OCI-LY7 (cell line): ENCODE results near the gene CYP8B1.

Experiments
- CTCF ChIP-seq: fragments of 200-600 bp; sonication (generic); conservative IDR thresholded peaks from 2 replicates; pipeline ENCODE4 v1.5.1; 2014; ENCODE audit warnings: mild to moderate bottlenecking, antibody characterized with exemption, low read length, moderate library complexity, mixed read lengths
- EZH2phosphoT487 ChIP-seq: fragments of 200-600 bp; sonication (generic); IDR thresholded peaks from 2 replicates; pipeline ENCODE4 v1.6.1; 2018; ENCODE audit warnings: low read depth, borderline replicate concordance, mild to moderate bottlenecking, mixed run types, antibody characterized with exemption, low read length, moderate library complexity, mixed read lengths

DNA sequence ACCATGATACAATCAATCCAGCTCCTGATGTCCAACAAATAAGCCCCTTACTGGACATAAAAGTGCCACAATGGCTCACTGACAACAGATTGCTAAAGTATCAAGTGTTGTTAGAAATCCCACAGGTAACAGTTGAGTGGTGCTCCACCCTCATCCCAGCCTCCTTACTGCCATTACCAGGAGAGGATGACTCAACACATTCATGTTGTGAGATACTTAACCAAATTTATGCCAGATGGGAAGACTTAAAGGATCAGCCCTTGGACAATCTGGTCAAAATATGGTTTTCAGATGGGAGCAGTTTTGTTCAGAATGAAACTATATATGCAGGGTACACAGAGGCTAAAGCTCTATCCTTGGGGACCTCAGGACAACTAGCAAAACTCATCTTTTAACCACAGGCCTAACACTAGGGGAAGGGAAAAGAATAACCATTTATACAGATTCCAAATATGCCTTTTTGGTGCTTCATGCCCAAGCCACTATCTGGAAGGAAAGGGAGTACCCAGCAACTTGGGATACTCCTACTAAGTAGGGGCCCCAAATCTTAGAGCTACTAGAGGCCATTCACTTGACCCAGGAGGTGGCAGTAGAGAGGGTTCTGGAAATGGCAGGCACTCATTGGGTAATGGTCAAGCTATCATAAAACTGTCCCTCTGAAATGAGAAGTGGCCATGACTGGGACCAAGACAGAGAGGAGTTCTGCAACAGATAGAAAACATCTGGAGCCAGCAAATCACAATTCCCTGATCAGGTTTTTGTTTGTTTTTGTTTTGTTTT is 23.4 kb upstream of the CYP8B1 start:
- TF ChIP-seq CTCF (peak; percentile 34; the same call in 1 of the 2 replicates), EZH2phosphoT487 (no peak)
